Small intestine (tissue), 7 donors: ENCODE data around the gene AGPAT3. TPM values are rescaled to one million over a fixed set of nuclear protein-coding genes. Genes with fewer than 3 reads are reported as not detected.

ENCODE experiments used
- DNase-seq, 2 donors: peaks; one replicate each; pipeline versions ENCODE4 v3.0.0 to v3.0.0-alpha.2; 2013
- FAIRE-seq: peaks from 2 replicates; lab custom pipeline; 2012; peaks lifted over from hg19 to GRCh38; lab: Jason Lieb, UNC
- H3K27ac ChIP-seq, 3 donors: one replicate each; pipeline ENCODE4 v1.5.1; 2013; ENCODE audit warnings: low read length in 2 of 3, mild to moderate bottlenecking in 2 of 3, control low read depth in 1 of 3, inconsistent platforms in 1 of 3, low read depth in 1 of 3, moderate library complexity in 1 of 3
- H3K27me3 ChIP-seq, 3 donors: one replicate each; pipeline ENCODE4 v1.6.1; 2013; ENCODE audit warnings: low read length in 3 of 3, inconsistent platforms in 1 of 3; ENCODE audit not compliant: control insufficient read depth in 3 of 3, insufficient read depth in 3 of 3
- H3K36me3 ChIP-seq, 3 donors: one replicate each; pipeline ENCODE4 v1.6.1; 2013; ENCODE audit warnings: low read length in 3 of 3, inconsistent platforms in 1 of 3, low read depth in 1 of 3, mild to moderate bottlenecking in 1 of 3, moderate library complexity in 1 of 3; ENCODE audit not compliant: control insufficient read depth in 3 of 3, insufficient read depth in 2 of 3
- H3K4me1 ChIP-seq, 3 donors: one replicate each; pipeline ENCODE4 v1.6.1; 2013; ENCODE audit warnings: low read length in 2 of 3, inconsistent platforms in 1 of 3, low read depth in 1 of 3, mild to moderate bottlenecking in 1 of 3, moderate library complexity in 1 of 3; ENCODE audit not compliant: control insufficient read depth in 3 of 3, insufficient read depth in 2 of 3
- H3K4me3 ChIP-seq, 3 donors: one replicate each; pipeline ENCODE4 v1.5.1; 2013; ENCODE audit warnings: low read length in 3 of 3, control low read depth in 1 of 3, inconsistent platforms in 1 of 3, low read depth in 1 of 3, mild to moderate bottlenecking in 1 of 3, moderate library complexity in 1 of 3
- H3K9me3 ChIP-seq, 2 donors: one replicate each; pipeline ENCODE4 v1.6.1; 2013; ENCODE audit warnings: low read depth in 1 of 2, low read length in 1 of 2; ENCODE audit not compliant: control insufficient read depth in 2 of 2, insufficient read depth in 1 of 2
- WGBS, 3 donors: extraction: QIAGEN DNeasy Blood & Tissue Kit; methylation state at CpG; one replicate each; pipeline ENCODE4 v1.1.7; 2013; 5-methylcytosine and 5-hydroxymethylcytosine counted together
- polyA plus RNA-seq, 4 donors: library from polyadenylated mRNA; stranded (reverse) in 3 of 4; unstranded in 1 of 4; fragments of 200-250 nt in 3 of 4; fragments of 120-200 nt in 1 of 4; gene quantifications; one replicate each; pipeline versions ENCODE4 v1.2.1 to v1.2.3, GENCODE V29; 2013
- donor health status: healthy with polysubstance abuse.
- donor health status: control.
- donor health status: control.
- donor health status: Bipolar disorder and iron deficiency.
- donor health status: healthy.

AGPAT3 gene
- polyA plus RNA-seq, 4 donors = 21.3 to 93.2 (median 42.8) TPM

GRCh38 chr21:43827015-43827611 lies 37.9 kb upstream of the AGPAT3 start:
- no peak for DNase-seq
- Histone ChIP-seq H3K4me3 (no peak overlapping the region), H3K27me3 (peaks cover 0 to 22% (median 3%) of the 10 kb centered on the region in 3 donors), H3K4me1 (no peaks in the 10 kb centered on the region), H3K9me3 (peaks cover 0 to 3% of the 10 kb centered on the region in 2 donors), H3K36me3 (no peaks in the 10 kb centered on the region), H3K27ac (no peak overlapping the region)
- no peak for FAIRE-seq
- 36 to 62% (median 49%) methylated on average over 18 of the region's 18 CpGs for WGBS, 3 donors

- no peak overlapping the region for H3K27ac ChIP-seq
- H3K4me3 ChIP-seq = no peak overlapping the region
- H3K36me3 ChIP-seq = no peaks in the 10 kb centered on the region
- no peaks in the 10 kb centered on the region for H3K4me1 ChIP-seq
- peaks cover 0 to 11% of the 10 kb centered on the region in 2 donors for H3K9me3 ChIP-seq
- DNase-seq (no peak), FAIRE-seq (no peak)
- WGBS, 3 donors = 82 to 86% (median 82%) methylated on average over 12 of the region's 12 CpGs
- H3K27me3 ChIP-seq = peaks cover 0 to 22% (median 3%) of the 10 kb centered on the region in 3 donors
These were observed 35.9 kb upstream of the AGPAT3 start for GRCh38 chr21:43829161-43829560.

DNA sequence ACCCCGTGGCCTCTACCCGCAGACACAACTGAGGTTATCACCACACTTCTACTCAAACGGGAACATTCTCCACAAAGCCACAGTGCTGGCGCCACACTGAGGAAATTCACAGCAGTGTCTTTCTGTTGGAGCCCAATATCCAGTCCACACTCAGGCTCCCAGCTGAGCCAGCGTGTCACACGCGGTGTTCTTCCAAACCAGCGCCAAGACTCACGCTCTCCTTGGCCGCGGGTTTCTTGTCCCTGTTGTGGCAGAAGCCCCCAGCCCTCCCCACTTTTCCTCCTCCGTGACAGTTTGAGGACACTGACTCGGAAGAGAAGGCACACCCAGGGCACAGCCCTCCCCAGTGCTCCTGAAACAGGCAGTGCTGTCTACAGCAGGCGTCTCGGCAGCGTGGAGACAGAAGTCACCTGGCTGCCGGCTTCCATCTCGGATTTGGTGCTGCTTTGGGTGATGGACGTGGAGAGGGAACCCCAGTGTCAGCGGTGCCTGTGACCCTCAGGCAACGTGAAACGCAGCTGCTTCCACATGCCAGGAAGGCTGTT lies 35.4 kb upstream of the AGPAT3 start:
- no peak for FAIRE-seq
- Histone ChIP-seq H3K36me3 (no peaks in the 10 kb centered on the region), H3K4me1 (no peaks in the 10 kb centered on the region), H3K27me3 (peaks cover 0 to 22% (median 3%) of the 10 kb centered on the region in 3 donors), H3K4me3 (no peak overlapping the region), H3K9me3 (peaks cover 0 to 11% of the 10 kb centered on the region in 2 donors), H3K27ac (no peak overlapping the region)
- DNase-seq = no peak
- WGBS, 3 donors = 50 to 70% (median 61%) methylated on average over 22 of the region's 22 CpGs

- Histone ChIP-seq H3K36me3 (no peaks in the 10 kb centered on the region), H3K9me3 (peaks cover 0 to 11% of the 10 kb centered on the region in 2 donors), H3K4me1 (no peaks in the 10 kb centered on the region), H3K27me3 (peaks cover 0 to 3% (median 0%) of the 10 kb centered on the region in 3 donors), H3K4me3 (no peak overlapping the region), H3K27ac (no peak overlapping the region)
- FAIRE-seq (no peak), DNase-seq (no peak)
- WGBS, 3 donors = 87 to 93% (median 91%) methylated on average over 14 of the region's 14 CpGs
These were observed 32.9 kb upstream of the AGPAT3 start for GRCh38 chr21:43832158-43832550.

GRCh38 chr21:43832648-43833047 lies 32.4 kb upstream of the AGPAT3 start:
- FAIRE-seq = no peak
- Histone ChIP-seq H3K27ac (no peak overlapping the region), H3K4me1 (no peaks in the 10 kb centered on the region), H3K9me3 (peaks cover 0 to 11% of the 10 kb centered on the region in 2 donors), H3K27me3 (no peaks in the 10 kb centered on the region), H3K36me3 (no peaks in the 10 kb centered on the region), H3K4me3 (no peak overlapping the region)
- 86 to 89% (median 87%) methylated on average over 10 of the region's 10 CpGs for WGBS, 3 donors
- no peak for DNase-seq

DNA sequence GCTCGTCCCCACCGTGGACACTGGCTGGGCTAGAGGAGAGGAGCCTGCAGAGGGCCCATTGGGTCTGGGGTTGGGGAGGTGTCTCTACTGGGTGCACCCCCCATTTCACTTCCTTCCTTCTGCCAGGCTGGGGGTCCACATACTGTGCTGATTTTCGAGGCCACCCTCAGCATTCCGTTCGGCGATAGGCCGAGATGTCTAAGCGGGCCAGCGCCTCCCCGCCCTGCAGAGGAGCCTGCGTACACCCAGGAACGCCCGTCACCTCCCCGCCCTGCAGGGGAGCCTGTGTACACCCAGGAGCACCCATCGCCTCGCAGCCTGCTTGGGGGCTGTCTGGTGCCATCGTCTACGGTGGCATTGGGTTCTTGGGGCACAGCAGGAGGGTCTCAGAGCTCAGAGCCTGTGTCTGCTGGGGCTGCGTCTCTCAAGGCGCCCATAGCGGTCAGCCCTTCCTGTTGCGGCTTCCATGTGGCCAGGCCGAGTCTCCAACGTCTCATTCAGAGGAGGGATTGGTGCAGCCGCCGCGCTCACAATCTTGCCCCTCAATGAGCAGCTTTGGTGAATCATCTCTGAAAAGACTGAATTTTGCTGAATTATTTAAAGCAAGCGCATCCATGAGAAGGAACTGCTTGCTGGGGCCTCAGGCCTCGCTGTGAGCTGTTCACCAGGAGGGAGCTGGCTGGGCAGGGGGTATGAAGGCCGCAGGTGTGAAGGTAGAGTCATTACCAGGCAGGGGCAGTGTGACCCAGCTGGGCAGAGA lies 30.7 kb upstream of the AGPAT3 start:
- no peak overlapping the region for H3K27ac ChIP-seq
- no peaks in the 10 kb centered on the region for H3K27me3 ChIP-seq
- whole genome bisulfite sequencing, 3 donors = 78 to 89% (median 86%) methylated on average over 24 to 30 of the region's 30 CpGs
- no peak for DNase-seq
- H3K36me3 ChIP-seq = no peaks in the 10 kb centered on the region
- H3K9me3 ChIP-seq = peaks cover 0 to 11% of the 10 kb centered on the region in 2 donors
- FAIRE-seq = no peak
- no peaks in the 10 kb centered on the region for H3K4me1 ChIP-seq
- no peak overlapping the region for H3K4me3 ChIP-seq

DNA sequence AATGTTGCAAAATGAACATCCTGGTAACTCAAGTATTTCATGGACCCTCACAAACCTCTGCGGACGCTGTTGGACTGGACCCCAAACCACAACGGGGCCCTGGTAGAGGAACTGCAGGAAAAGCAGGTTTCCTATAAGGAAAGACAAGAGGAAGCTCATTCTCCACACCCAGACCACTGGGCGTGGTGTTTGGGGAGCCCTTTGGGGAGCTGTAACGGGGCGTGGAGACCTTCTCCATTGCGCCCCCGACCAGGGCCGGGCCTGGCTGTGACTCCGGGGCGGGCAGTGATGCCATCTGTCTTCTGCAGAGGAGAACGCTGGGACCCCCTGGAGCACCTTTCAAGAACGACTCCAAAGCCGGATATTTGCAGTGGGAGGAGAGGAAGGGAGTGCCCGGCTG lies 30.0 kb upstream of the AGPAT3 start:
- H3K27me3 ChIP-seq = no peaks in the 10 kb centered on the region
- no peaks in the 10 kb centered on the region for H3K4me1 ChIP-seq
- DNase-seq (no peak), FAIRE-seq (no peak)
- H3K4me3 ChIP-seq = no peak overlapping the region
- no peak overlapping the region for H3K27ac ChIP-seq
- peaks cover 0 to 11% of the 10 kb centered on the region in 2 donors for H3K9me3 ChIP-seq
- no peaks in the 10 kb centered on the region for H3K36me3 ChIP-seq
- WGBS, 3 donors = 45 to 60% (median 60%) methylated on average over 15 of the region's 15 CpGs

GRCh38 chr21:43835861-43836260 lies 29.2 kb upstream of the AGPAT3 start:
- H3K4me1 ChIP-seq = no peaks in the 10 kb centered on the region
- WGBS, 3 donors = 86 to 91% (median 89%) methylated on average over 6 of the region's 6 CpGs
- H3K36me3 ChIP-seq = no peaks in the 10 kb centered on the region
- no peak overlapping the region for H3K4me3 ChIP-seq
- H3K9me3 ChIP-seq = peaks cover 0 to 11% of the 10 kb centered on the region in 2 donors
- H3K27me3 ChIP-seq = no peaks in the 10 kb centered on the region
- no peak overlapping the region for H3K27ac ChIP-seq
- no peak for DNase-seq
- no peak for FAIRE-seq
